ENCODE measurements around the gene BPGM.

Gene BPGM

DNA sequence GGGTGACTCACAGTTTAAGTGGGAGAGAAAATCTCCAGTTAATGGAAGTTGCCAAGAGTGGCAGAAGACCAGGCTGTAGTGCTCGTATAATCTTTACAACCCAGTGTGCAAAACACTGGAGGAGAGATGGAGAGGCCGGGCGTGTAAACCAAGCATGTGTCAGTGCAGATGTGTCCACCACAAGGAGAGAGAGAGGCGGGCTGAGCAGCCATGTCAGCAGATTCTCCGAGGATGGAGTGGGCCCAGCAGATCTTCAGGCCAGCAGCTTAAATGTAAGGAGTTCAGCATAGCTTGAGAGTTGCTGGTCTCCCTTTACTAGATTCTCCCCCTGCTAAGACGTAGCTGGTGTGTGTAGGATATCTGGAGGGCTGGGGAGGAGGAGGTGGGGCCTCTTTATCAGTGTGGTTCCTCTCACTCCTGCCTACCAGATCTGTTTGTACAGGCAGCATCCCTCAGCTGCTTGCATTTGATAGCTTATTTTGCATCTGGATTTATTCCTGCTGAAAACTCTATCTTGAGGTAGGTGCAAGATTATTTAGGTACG lies 13.7 kb downstream of the BPGM start:
- Histone ChIP-seq H3K4me2 (ENCODE audit: low read depth, low read length, poor library complexity, severe bottlenecking) (no peak overlapping the region), H3K4me3 (ENCODE audit: low read length, poor library complexity, severe bottlenecking) (no peak overlapping the region)

DNA sequence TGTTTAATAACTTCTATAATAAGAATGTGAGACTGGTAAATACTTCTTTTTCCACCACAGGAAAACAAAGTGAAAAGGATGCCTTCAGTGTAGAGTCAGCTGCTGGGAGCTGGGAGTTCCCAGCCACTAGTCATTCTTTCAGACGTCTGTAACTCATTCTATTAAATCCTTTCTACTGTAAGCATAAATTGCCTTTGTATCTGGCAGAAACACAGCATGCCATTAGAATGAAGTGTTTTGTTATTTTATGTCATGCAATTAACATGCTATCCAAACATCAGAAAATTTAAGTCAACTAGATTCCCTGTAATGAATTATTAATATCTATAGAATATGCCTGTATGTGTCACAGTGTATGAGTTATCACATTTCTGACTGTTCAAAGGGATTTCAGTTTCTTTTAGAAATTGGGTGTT lies 14.3 kb downstream of the BPGM start:
- Histone ChIP-seq H3F3A (ENCODE audit: low read depth) (no peaks in the 10 kb centered on the region), H3K36me3 (ENCODE audit: insufficient read depth, low read length) (peaks cover 10% of the 10 kb centered on the region; the same call in 1 of the 2 replicates), H3K4me3 (ENCODE audit: low read length, poor library complexity, severe bottlenecking) (no peak overlapping the region), H3K4me2 (ENCODE audit: low read depth, low read length, poor library complexity, severe bottlenecking) (no peak overlapping the region), H3K79me2 (ENCODE audit: insufficient read depth, low read length) (no peaks in the 10 kb centered on the region), H3K9me2 (replicated peaks; ENCODE audit: low read depth, low read length) (no peaks in the 10 kb centered on the region), H3K9ac (ENCODE audit: low read depth, low read length, poor library complexity, severe bottlenecking) (no peak overlapping the region), H4K20me1 (ENCODE audit: insufficient read depth, low read length, poor library complexity, severe bottlenecking) (no peaks in the 10 kb centered on the region), H3K4me1 (ENCODE audit: insufficient read depth, low read length, poor library complexity, severe bottlenecking) (no peaks in the 10 kb centered on the region), H3K9me3 (ENCODE audit: insufficient read depth, low read depth, low read length) (no peaks in the 10 kb centered on the region), H3K27me3 (ENCODE audit: insufficient read depth, low read length, poor library complexity, severe bottlenecking) (no peaks in the 10 kb centered on the region), H2AFZ (ENCODE audit: low read length) (no peak overlapping the region)
- TF ChIP-seq, protein P1, sequence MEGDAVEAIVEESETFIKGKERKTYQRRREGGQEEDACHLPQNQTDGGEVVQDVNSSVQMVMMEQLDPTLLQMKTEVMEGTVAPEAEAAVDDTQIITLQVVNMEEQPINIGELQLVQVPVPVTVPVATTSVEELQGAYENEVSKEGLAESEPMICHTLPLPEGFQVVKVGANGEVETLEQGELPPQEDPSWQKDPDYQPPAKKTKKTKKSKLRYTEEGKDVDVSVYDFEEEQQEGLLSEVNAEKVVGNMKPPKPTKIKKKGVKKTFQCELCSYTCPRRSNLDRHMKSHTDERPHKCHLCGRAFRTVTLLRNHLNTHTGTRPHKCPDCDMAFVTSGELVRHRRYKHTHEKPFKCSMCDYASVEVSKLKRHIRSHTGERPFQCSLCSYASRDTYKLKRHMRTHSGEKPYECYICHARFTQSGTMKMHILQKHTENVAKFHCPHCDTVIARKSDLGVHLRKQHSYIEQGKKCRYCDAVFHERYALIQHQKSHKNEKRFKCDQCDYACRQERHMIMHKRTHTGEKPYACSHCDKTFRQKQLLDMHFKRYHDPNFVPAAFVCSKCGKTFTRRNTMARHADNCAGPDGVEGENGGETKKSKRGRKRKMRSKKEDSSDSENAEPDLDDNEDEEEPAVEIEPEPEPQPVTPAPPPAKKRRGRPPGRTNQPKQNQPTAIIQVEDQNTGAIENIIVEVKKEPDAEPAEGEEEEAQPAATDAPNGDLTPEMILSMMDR (conservative IDR thresholded peaks at IDR 0.05; ENCODE audit: low read length): no peak
- no peak for TF ChIP-seq EZH2phosphoT487 (IDR thresholded peaks at IDR 0.05; ENCODE audit: borderline replicate concordance)

More for the DNA sequence above, 13.7 kb downstream of the BPGM start:
- Histone ChIP-seq H3K36me3 (ENCODE audit: insufficient read depth, low read length) (peaks cover 10% of the 10 kb centered on the region; the same call in 1 of the 2 replicates), H3K9ac (ENCODE audit: low read depth, low read length, poor library complexity, severe bottlenecking) (no peak overlapping the region), H3K9me3 (ENCODE audit: insufficient read depth, low read depth, low read length) (no peaks in the 10 kb centered on the region), H2AFZ (ENCODE audit: low read length) (no peak overlapping the region), H4K20me1 (ENCODE audit: insufficient read depth, low read length, poor library complexity, severe bottlenecking) (no peaks in the 10 kb centered on the region), H3F3A (ENCODE audit: low read depth) (no peaks in the 10 kb centered on the region), H3K79me2 (ENCODE audit: insufficient read depth, low read length) (no peaks in the 10 kb centered on the region), H3K27me3 (ENCODE audit: insufficient read depth, low read length, poor library complexity, severe bottlenecking) (no peaks in the 10 kb centered on the region), H3K4me1 (ENCODE audit: insufficient read depth, low read length, poor library complexity, severe bottlenecking) (no peaks in the 10 kb centered on the region), H3K9me2 (replicated peaks; ENCODE audit: low read depth, low read length) (no peaks in the 10 kb centered on the region)
- TF ChIP-seq, protein P1 (conservative IDR thresholded peaks at IDR 0.05; ENCODE audit: low read length): no peak
- TF ChIP-seq EZH2phosphoT487 (IDR thresholded peaks at IDR 0.05; ENCODE audit: borderline replicate concordance): no peak

DNA sequence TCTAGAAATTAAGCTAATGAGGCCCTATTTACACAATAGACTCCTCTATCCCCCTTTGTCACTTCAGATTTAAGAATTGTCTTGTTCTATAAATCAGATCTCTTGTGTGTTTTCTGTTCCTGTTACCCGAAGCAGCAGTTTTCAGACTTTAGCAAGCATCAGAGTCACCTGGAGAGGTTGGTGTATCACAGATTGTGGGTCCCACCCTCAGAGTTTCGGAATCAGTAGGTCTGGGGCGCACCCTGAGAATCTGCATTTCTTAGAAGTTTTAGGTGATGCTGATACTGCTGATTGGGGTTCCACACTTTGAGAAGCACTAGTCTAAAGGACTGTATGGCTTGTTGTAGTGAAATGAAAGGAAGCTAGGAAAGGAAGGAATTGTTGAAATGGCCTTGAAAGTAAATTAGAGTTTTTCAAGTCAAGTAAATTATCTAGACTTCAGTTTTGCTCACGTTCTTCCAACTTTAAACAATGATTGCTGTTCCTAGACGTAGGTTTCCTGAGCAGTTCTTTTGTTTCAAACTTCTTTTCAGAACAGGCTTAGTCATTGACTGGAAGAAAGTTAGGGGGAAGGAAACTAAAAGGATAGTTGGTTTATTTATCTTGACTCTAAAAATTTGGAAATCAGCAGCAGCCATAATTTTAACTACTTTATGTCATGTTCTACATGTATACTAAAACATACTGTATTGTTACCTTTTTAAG lies 15.7 kb downstream of the BPGM start:
- Histone ChIP-seq H3K9ac (ENCODE audit: low read depth, low read length, poor library complexity, severe bottlenecking) (no peak overlapping the region), H4K20me1 (ENCODE audit: insufficient read depth, low read length, poor library complexity, severe bottlenecking) (no peaks in the 10 kb centered on the region), H3K4me1 (ENCODE audit: insufficient read depth, low read length, poor library complexity, severe bottlenecking) (no peaks in the 10 kb centered on the region), H2AFZ (ENCODE audit: low read length) (no peak overlapping the region), H3K9me3 (ENCODE audit: insufficient read depth, low read depth, low read length) (no peaks in the 10 kb centered on the region), H3K36me3 (ENCODE audit: insufficient read depth, low read length) (peaks cover 10% of the 10 kb centered on the region; the same call in 1 of the 2 replicates), H3K79me2 (ENCODE audit: insufficient read depth, low read length) (no peaks in the 10 kb centered on the region), H3K9me2 (replicated peaks; ENCODE audit: low read depth, low read length) (no peaks in the 10 kb centered on the region), H3F3A (ENCODE audit: low read depth) (no peaks in the 10 kb centered on the region), H3K4me2 (ENCODE audit: low read depth, low read length, poor library complexity, severe bottlenecking) (no peak overlapping the region), H3K27me3 (ENCODE audit: insufficient read depth, low read length, poor library complexity, severe bottlenecking) (no peaks in the 10 kb centered on the region), H3K4me3 (ENCODE audit: low read length, poor library complexity, severe bottlenecking) (no peak overlapping the region)
- TF ChIP-seq, protein P1 (conservative IDR thresholded peaks at IDR 0.05; ENCODE audit: low read length): no peak

All from Loucy (cell line).